ENCODE results near the gene ITSN1.
A peak's percentile ranks its signal among the peaks of the same experiment; 100 is the strongest.

ITSN1 gene

DNA sequence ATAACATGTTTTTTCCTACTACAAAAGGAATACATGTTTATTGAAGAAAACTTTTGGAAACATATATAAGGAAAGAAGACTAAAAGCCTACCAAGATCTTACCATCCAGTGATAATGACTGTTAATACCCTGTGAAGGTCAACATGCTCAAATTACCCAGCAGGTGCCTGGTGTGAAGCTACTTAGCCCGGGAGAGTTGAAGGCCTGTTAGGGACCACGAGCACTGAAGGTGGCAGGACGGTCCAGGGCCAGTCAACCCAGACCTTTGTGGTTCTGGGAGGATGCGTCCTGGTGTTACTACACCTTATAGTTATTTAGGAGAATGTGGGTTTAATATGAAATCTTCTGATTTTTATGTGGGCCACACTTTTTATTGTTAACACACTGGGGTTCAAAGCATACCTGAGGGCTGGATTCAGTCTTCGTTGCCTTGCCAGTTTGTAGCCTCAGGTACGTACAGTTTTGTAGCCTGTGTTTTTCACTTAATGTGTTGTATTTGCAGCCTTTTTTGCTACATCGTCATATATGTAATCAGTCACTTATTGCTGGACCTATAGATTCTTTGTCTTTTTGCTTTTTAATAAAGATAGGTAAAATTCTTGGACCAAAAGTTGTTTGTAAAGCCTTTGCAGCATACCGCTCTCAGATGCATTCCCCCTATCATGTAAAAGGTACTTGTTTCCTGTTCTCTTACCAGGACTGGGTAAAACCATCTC is 9.8 kb downstream of the ITSN1 start:
- Histone ChIP-seq H3K36me3 (ENCODE audit: control insufficient read depth in 2 of 2, insufficient read depth in 2 of 2, low read length in 2 of 2) (no peaks in the 10 kb centered on the region), H3K27ac (ENCODE audit: low read length) (no peak overlapping the region), H3K4me1 (ENCODE audit: control insufficient read depth, insufficient read depth, low read length) (peaks cover 4% of the 10 kb centered on the region), H3K27me3 (ENCODE audit: control insufficient read depth in 1 of 2, insufficient read depth in 2 of 2, low read length in 2 of 2) (no peaks in the 10 kb centered on the region), H3K9me3 (ENCODE audit: control insufficient read depth in 2 of 2, low read length in 2 of 2) (no peaks in the 10 kb centered on the region), H3K9ac (ENCODE audit: low read length in 2 of 2) (no peak overlapping the region), H3K4me3 (ENCODE audit: low read length in 2 of 2) (no peak overlapping the region)

GRCh38 chr21:33654412-33654811 is 12.1 kb downstream of the ITSN1 start:
- Histone ChIP-seq H3K36me3 (ENCODE audit: control insufficient read depth in 2 of 2, insufficient read depth in 2 of 2, low read length in 2 of 2) (peaks cover 0 to 2% of the 10 kb centered on the region in 2 donors), H3K4me3 (ENCODE audit: low read length in 2 of 2) (no peak overlapping the region), H3K27me3 (ENCODE audit: control insufficient read depth in 1 of 2, insufficient read depth in 2 of 2, low read length in 2 of 2) (no peaks in the 10 kb centered on the region), H3K27ac (ENCODE audit: low read length) (no peak overlapping the region), H3K4me1 (ENCODE audit: control insufficient read depth, insufficient read depth, low read length) (peaks cover 14% of the 10 kb centered on the region), H3K9ac (ENCODE audit: low read length in 2 of 2) (no peak overlapping the region), H3K9me3 (ENCODE audit: control insufficient read depth in 2 of 2, low read length in 2 of 2) (no peaks in the 10 kb centered on the region)

- H3K4me1 ChIP-seq (ENCODE audit: control insufficient read depth, insufficient read depth, low read length), result peaks cover 14% of the 10 kb centered on the region
Observed at GRCh38 chr21:33655588-33656221, 13.4 kb downstream of the ITSN1 start.

DNA sequence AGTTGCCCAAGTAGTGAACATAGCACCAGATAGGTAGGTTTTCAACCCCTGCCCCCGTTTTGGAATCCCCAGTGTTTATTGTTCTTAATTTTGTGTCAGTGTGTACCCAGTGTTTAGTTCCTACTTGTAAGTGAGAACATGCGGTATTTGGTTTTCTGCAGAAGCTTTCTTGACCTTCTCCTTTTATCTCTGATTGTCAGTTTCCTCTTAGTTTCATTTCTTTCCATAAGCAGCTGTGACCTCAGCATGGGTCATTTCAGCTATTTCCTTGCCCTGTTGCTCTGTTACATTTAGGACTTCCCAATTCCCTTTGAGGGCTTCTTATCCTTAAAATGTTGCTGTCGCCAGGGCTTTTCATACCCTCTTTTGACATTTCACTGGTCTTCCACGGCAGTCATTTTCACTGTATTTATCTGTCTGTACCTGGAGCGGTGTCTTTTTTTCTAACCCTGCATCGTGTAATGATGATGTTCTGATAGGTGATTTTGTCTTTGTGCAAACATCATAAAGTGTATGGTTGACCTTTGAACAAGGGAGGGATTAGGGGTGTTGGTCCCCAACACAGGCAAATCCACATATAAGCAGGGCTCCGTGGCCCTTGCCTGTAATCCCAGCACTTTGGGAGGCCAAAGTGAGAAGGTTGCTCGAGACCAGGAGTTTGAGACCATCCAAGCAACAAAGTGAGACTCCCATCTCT is 15.0 kb downstream of the ITSN1 start:
- no peak overlapping the region for H3K27ac ChIP-seq (ENCODE audit: low read length)
- no peaks in the 10 kb centered on the region for H3K9me3 ChIP-seq (ENCODE audit: control insufficient read depth in 2 of 2, low read length in 2 of 2)
- H3K4me1 ChIP-seq (ENCODE audit: control insufficient read depth, insufficient read depth, low read length), result peaks cover 14% of the 10 kb centered on the region
- H3K9ac ChIP-seq (ENCODE audit: low read length in 2 of 2), result no peak overlapping the region
- no peaks in the 10 kb centered on the region for H3K27me3 ChIP-seq (ENCODE audit: control insufficient read depth in 1 of 2, insufficient read depth in 2 of 2, low read length in 2 of 2)
- H3K36me3 ChIP-seq (ENCODE audit: control insufficient read depth in 2 of 2, insufficient read depth in 2 of 2, low read length in 2 of 2), result peaks cover 0 to 2% of the 10 kb centered on the region in 2 donors
- H3K4me3 ChIP-seq (ENCODE audit: low read length in 2 of 2), result peak overlapping the region in 1 of 2 donors; percentile 15

More at GRCh38 chr21:33655588-33656221, 13.4 kb downstream of the ITSN1 start:
- Histone ChIP-seq H3K27ac (ENCODE audit: low read length) (no peak overlapping the region), H3K9ac (ENCODE audit: low read length in 2 of 2) (no peak overlapping the region), H3K27me3 (ENCODE audit: control insufficient read depth in 1 of 2, insufficient read depth in 2 of 2, low read length in 2 of 2) (no peaks in the 10 kb centered on the region), H3K4me3 (ENCODE audit: low read length in 2 of 2) (no peak overlapping the region), H3K36me3 (ENCODE audit: control insufficient read depth in 2 of 2, insufficient read depth in 2 of 2, low read length in 2 of 2) (peaks cover 0 to 2% of the 10 kb centered on the region in 2 donors), H3K9me3 (ENCODE audit: control insufficient read depth in 2 of 2, low read length in 2 of 2) (no peaks in the 10 kb centered on the region)

- Histone ChIP-seq H3K4me1 (ENCODE audit: control insufficient read depth, insufficient read depth, low read length) (peaks cover 14% of the 10 kb centered on the region), H3K4me3 (ENCODE audit: low read length in 2 of 2) (no peak overlapping the region), H3K27me3 (ENCODE audit: control insufficient read depth in 1 of 2, insufficient read depth in 2 of 2, low read length in 2 of 2) (no peaks in the 10 kb centered on the region), H3K27ac (ENCODE audit: low read length) (no peak overlapping the region), H3K9me3 (ENCODE audit: control insufficient read depth in 2 of 2, low read length in 2 of 2) (no peaks in the 10 kb centered on the region), H3K36me3 (ENCODE audit: control insufficient read depth in 2 of 2, insufficient read depth in 2 of 2, low read length in 2 of 2) (peaks cover 0 to 2% of the 10 kb centered on the region in 2 donors), H3K9ac (ENCODE audit: low read length in 2 of 2) (no peak overlapping the region)
Observed at GRCh38 chr21:33658919-33659567, 16.7 kb downstream of the ITSN1 start.

DNA sequence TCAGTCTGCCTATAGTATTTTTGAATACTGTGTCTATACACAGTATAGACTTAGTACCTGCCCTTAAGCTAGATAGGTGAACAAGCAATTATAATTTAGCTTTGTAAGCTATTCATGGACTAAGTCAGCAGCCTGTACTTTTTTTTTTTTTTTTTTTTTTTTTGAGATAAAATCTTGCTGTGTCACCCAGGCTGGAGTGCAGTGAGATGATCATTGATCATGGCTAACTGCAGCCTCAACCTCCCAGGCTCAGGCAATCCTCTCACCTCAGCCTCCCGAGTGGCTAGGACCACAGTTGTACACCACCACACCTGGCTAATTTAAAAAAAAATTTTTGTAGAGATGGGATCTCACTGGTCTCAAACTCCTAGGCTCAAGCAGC is 17.3 kb downstream of the ITSN1 start:
- no peak overlapping the region for H3K4me3 ChIP-seq (ENCODE audit: low read length in 2 of 2)
- H3K9ac ChIP-seq (ENCODE audit: low read length in 2 of 2), result no peak overlapping the region
- H3K27ac ChIP-seq (ENCODE audit: low read length), result no peak overlapping the region
- no peaks in the 10 kb centered on the region for H3K9me3 ChIP-seq (ENCODE audit: control insufficient read depth in 2 of 2, low read length in 2 of 2)
- no peaks in the 10 kb centered on the region for H3K27me3 ChIP-seq (ENCODE audit: control insufficient read depth in 1 of 2, insufficient read depth in 2 of 2, low read length in 2 of 2)
- peaks cover 14% of the 10 kb centered on the region for H3K4me1 ChIP-seq (ENCODE audit: control insufficient read depth, insufficient read depth, low read length)
- peaks cover 0 to 2% of the 10 kb centered on the region in 2 donors for H3K36me3 ChIP-seq (ENCODE audit: control insufficient read depth in 2 of 2, insufficient read depth in 2 of 2, low read length in 2 of 2)

DNA sequence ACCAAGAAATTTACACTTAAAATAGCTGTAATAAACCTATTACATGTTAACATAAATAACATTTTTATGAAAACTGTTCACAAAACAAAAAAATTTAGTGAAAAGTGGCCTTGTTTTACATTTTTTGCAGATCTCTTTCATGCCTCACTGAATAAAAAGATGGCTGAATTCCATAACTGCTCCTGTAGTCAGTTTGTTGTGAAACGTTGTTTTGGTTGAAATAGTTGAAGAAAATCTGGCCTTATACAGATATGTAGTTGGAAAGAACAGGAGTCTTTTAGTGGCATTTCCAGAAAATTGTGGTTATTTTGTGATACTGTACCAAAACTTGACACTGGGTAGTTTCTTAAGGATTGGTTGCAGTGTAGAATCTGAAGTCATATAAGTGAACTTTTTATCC is 18.1 kb downstream of the ITSN1 start:
- Histone ChIP-seq H3K27ac (ENCODE audit: low read length) (no peak overlapping the region), H3K9me3 (ENCODE audit: control insufficient read depth in 2 of 2, low read length in 2 of 2) (no peaks in the 10 kb centered on the region), H3K4me3 (ENCODE audit: low read length in 2 of 2) (no peak overlapping the region), H3K36me3 (ENCODE audit: control insufficient read depth in 2 of 2, insufficient read depth in 2 of 2, low read length in 2 of 2) (peaks cover 0 to 2% of the 10 kb centered on the region in 2 donors), H3K9ac (ENCODE audit: low read length in 2 of 2) (no peak overlapping the region), H3K4me1 (ENCODE audit: control insufficient read depth, insufficient read depth, low read length) (peaks cover 14% of the 10 kb centered on the region), H3K27me3 (ENCODE audit: control insufficient read depth in 1 of 2, insufficient read depth in 2 of 2, low read length in 2 of 2) (no peaks in the 10 kb centered on the region)

DNA sequence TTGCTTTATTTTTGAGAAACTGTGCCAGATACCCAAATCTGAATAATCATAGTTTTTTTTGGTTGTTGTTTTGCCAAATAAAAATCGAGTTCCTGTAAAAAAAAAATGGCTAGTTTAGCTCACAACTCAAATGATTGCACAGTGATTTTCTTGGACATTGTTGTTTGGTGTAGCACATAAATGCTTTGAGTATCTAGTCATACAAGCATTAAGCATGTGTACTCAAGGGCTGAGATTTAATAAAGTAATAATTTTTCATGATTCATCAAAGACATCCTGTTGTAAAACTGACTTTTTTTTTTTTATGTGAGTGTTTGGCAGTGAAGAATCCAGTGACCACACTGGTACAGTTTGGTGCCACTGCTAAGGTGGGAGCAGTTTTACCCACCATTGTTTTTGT is 18.8 kb downstream of the ITSN1 start:
- peaks cover 0 to 2% of the 10 kb centered on the region in 2 donors for H3K36me3 ChIP-seq (ENCODE audit: control insufficient read depth in 2 of 2, insufficient read depth in 2 of 2, low read length in 2 of 2)
- H3K4me3 ChIP-seq (ENCODE audit: low read length in 2 of 2), result no peak overlapping the region
- no peak overlapping the region for H3K9ac ChIP-seq (ENCODE audit: low read length in 2 of 2)
- no peaks in the 10 kb centered on the region for H3K9me3 ChIP-seq (ENCODE audit: control insufficient read depth in 2 of 2, low read length in 2 of 2)
- no peak overlapping the region for H3K27ac ChIP-seq (ENCODE audit: low read length)
- no peaks in the 10 kb centered on the region for H3K27me3 ChIP-seq (ENCODE audit: control insufficient read depth in 1 of 2, insufficient read depth in 2 of 2, low read length in 2 of 2)
- peaks cover 11% of the 10 kb centered on the region for H3K4me1 ChIP-seq (ENCODE audit: control insufficient read depth, insufficient read depth, low read length)

DNA sequence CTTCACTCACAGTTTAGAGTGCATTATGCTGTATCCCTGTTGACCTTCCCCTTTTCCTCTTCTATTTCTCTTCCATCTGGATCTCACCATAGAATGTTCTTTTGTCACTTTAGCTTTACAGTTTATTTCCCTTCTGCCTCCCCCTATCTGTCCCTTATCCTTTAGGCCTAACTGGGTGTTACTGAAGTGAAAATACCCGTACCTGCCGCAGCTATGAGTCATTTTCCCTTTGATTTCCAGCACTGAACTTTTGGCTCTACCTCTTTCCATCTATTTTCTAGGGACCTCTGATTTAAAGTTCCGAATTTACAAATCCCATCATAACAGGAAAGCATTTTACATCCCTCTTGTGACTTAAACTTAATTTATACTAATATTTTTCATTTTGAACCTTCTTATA is 19.7 kb downstream of the ITSN1 start:
- peaks cover 10% of the 10 kb centered on the region for H3K4me1 ChIP-seq (ENCODE audit: control insufficient read depth, insufficient read depth, low read length)
- H3K9ac ChIP-seq (ENCODE audit: low read length in 2 of 2), result no peak overlapping the region
- H3K27ac ChIP-seq (ENCODE audit: low read length), result no peak overlapping the region
- H3K36me3 ChIP-seq (ENCODE audit: control insufficient read depth in 2 of 2, insufficient read depth in 2 of 2, low read length in 2 of 2), result peaks cover 0 to 2% of the 10 kb centered on the region in 2 donors
- H3K4me3 ChIP-seq (ENCODE audit: low read length in 2 of 2), result no peak overlapping the region
- H3K9me3 ChIP-seq (ENCODE audit: control insufficient read depth in 2 of 2, low read length in 2 of 2), result no peaks in the 10 kb centered on the region
- no peaks in the 10 kb centered on the region for H3K27me3 ChIP-seq (ENCODE audit: control insufficient read depth in 1 of 2, insufficient read depth in 2 of 2, low read length in 2 of 2)

GRCh38 chr21:33663241-33663640 is 20.9 kb downstream of the ITSN1 start:
- Histone ChIP-seq H3K9me3 (ENCODE audit: control insufficient read depth in 2 of 2, low read length in 2 of 2) (no peaks in the 10 kb centered on the region), H3K9ac (ENCODE audit: low read length in 2 of 2) (no peak overlapping the region), H3K27me3 (ENCODE audit: control insufficient read depth in 1 of 2, insufficient read depth in 2 of 2, low read length in 2 of 2) (no peaks in the 10 kb centered on the region), H3K36me3 (ENCODE audit: control insufficient read depth in 2 of 2, insufficient read depth in 2 of 2, low read length in 2 of 2) (peaks cover 0 to 2% of the 10 kb centered on the region in 2 donors), H3K27ac (ENCODE audit: low read length) (no peak overlapping the region), H3K4me3 (ENCODE audit: low read length in 2 of 2) (no peak overlapping the region), H3K4me1 (ENCODE audit: control insufficient read depth, insufficient read depth, low read length) (peaks cover 4% of the 10 kb centered on the region)
